HG02840 (cell line): ENCODE data around the gene PLCG1.

Experiments
- ATAC-seq: cut with Tn5 transposase; IDR thresholded peaks from one replicate; pipeline ENCODE4 v1.9.1; 2021; ENCODE audit warnings: mild to moderate bottlenecking, moderate library complexity, moderate number of reproducible peaks; ENCODE audit not compliant: unreplicated experiment, low FRiP score

Gene PLCG1

DNA sequence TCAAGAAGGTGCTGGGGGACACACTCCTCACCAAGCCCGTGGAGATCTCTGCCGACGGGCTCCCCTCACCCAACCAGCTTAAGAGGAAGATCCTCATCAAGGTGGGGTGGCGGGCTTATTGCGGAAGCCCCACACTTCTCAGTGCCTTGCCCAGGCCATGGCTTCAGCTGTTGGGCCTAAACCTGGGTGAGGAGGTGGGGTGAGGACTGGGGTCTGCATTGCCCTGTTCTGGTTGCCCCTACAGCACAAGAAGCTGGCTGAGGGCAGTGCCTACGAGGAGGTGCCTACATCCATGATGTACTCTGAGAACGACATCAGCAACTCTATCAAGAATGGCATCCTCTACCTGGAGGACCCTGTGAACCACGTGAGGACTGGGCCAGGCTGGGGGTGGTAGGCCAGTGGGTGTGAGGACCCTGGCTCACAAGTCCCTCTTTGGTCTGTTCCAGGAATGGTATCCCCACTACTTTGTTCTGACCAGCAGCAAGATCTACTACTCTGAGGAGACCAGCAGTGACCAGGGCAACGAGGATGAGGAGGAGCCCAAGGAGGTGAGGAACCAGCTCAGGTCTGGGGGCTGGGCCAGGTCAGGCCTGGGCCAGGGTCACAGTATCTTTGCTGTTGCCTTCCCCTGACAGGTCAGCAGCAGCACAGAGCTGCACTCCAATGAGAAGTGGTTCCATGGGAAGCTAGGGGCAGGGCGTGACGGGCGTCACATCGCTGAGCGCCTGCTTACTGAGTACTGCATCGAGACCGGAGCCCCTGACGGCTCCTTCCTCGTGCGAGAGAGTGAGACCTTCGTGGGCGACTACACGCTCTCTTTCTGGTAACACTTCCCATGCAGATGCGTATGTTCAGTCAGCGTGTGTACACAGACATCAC, 27.9 kb downstream of the PLCG1 start:
- ATAC-seq = no peak

- ATAC-seq = no peak
These were observed 29.1 kb downstream of the PLCG1 start for GRCh38 chr20:41166201-41167117.

- no peak for ATAC-seq
These were observed 29.8 kb downstream of the PLCG1 start for GRCh38 chr20:41167118-41167470.

DNA sequence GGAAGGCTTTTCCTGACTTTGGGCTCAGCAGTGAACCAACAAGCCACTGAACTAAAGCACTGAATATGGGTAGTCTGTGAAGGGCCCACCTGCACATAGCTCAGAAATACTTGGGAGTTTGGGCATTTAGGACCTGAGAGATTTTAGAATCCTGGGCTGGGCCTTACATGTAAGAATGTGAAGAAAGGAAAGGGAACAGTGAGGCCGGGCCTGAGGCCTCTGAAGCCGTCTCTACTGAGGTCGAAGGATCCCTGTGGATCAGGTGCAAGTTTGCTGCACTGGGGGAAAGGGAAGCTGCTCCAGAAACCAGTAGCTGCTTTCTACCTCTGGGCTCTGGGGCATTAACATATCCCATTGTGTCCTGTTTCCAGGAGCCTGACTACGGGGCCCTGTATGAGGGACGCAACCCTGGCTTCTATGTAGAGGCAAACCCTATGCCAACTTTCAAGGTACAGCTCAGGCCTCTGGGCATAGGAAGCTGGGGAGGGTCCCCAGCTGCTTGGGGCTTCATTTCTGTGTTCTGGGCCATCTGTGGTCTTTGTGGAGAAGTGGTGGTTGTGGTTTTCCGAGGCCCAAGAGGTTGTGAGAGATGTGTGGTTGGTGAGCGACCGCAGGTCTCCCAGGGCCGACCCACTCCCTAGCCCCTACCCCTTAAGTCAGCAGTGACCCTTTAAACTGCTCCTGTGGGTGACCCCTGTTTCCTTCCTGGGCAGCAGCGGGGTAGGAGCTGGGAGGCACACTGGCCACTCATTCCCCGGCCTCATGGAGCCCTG, 30.3 kb downstream of the PLCG1 start:
- ATAC-seq = no peak

- ATAC-seq = no peak
These were observed 31.2 kb downstream of the PLCG1 start for GRCh38 chr20:41168281-41169161.

DNA sequence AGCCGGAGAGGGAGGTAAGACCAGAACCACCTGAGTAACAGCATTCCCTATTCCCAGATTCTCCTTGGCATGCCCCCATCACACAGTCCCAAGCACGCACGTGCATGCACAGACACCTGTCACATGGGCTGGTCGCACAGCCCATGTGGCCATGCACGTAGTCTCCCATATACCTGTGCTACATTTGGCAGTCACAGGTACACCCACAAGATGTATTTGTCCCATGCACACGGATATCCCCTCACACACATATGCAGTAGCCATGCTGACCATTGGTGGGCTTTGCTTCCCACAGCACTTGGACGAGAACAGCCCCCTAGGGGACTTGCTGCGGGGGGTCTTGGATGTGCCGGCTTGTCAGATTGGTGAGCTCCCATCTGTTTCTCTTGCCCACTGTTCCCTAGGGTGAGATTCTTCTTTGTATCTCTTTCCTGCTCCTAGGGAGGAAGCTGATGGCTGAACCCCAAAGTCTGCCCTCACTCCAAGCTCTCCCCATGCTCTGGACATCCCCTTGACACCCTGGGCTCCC, 31.9 kb downstream of the PLCG1 start:
- no peak for ATAC-seq

DNA sequence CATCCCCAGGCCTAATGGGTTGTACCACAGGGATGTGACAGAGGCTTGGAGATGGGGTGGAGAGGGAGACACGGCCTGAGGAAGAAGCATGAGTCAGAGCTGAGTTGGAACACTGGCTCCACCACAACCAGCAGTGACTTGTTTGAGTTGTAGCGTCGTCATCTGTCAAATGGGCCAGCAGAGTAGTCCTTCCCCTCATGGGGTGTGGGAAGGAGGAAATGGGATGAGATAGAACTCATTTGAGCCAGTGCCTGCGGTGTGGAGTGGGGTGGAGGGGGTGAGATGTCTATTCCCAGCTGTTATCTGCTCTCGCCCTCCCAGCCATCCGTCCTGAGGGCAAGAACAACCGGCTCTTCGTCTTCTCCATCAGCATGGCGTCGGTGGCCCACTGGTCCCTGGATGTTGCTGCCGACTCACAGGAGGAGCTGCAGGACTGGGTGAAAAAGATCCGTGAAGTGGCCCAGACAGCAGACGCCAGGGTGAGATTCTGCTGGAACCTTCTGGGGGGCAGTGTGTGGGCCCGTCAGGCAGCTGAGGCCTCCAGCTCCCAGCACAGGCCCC, 32.5 kb downstream of the PLCG1 start:
- ATAC-seq = no peak

- no peak for ATAC-seq
These were observed 33.2 kb downstream of the PLCG1 start for GRCh38 chr20:41170386-41171105.

DNA sequence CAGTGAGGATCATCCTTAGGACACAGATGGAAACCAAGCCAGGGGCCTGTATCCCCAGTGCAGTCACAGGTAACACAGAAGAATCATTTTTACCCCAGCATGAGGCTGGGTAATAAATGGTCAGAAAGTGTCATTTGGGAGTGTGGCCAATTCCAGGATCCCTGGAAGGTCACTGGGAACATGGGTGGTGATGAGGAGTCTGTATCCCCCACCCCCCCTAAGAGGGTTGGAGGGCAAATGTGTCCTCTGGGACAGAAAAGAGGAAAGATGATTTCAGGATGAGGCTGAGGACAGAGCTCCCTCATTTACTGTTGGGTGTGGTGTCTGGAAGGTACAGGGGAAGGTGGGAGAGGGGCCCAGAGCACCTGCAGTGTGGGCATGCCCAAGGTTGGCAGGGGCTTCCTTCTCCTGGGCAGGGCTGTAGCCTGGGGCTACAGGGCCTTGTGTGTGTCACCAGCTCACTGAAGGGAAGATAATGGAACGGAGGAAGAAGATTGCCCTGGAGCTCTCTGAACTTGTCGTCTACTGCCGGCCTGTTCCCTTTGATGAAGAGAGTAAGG, 34.5 kb downstream of the PLCG1 start:
- no peak for ATAC-seq

- ATAC-seq = no peak
These were observed 35.2 kb downstream of the PLCG1 start for GRCh38 chr20:41172296-41173140.

- no peak for ATAC-seq
These were observed 35.9 kb downstream of the PLCG1 start for GRCh38 chr20:41173161-41173721.

- no peak for ATAC-seq
These were observed 36.5 kb downstream of the PLCG1 start for GRCh38 chr20:41173791-41174341.

- no peak for ATAC-seq
These were observed 37.0 kb downstream of the PLCG1 start for GRCh38 chr20:41174373-41174772.

DNA sequence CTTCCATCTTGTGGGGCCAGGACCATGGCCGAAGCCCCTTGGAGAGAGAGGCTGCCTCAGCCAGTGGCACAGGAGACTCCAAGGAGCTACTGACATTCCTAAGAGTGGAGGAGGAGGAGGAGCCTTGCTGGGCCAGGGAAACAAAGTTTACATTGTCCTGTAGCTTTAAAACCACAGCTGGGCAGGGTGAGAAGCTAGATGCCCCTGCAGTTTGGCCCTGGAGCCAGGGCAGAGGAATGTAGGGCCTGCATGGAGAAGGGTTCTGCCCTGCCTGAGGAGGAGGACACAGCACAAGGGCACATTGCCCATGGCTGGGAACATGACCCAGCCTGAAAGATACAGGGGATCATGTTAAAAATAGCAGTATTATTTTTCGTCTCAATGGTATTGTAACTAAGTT, 37.4 kb downstream of the PLCG1 start:
- no peak for ATAC-seq

DNA sequence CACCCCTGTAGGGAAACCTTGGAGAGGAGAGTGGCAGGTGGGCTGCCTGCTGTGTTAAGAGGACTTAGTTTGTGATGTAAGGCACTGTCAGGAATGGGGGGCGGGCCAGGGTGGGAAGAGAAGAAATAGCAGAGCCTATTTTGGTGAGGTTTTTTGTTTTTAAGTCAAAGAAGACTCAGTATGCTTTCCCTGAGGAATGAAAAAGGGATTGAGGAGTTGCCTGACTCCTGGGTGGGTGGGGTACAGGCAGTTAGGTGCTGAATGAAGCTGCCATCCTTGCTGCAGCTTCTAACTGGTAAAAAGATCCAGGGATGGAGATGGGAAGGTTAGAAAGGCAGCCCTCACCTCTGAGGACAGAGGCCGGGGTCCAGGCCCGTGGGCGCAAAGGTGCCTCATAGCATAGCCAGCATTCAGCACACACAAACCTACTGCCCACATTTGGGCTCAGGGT, 37.9 kb downstream of the PLCG1 start:
- ATAC-seq = no peak

DNA sequence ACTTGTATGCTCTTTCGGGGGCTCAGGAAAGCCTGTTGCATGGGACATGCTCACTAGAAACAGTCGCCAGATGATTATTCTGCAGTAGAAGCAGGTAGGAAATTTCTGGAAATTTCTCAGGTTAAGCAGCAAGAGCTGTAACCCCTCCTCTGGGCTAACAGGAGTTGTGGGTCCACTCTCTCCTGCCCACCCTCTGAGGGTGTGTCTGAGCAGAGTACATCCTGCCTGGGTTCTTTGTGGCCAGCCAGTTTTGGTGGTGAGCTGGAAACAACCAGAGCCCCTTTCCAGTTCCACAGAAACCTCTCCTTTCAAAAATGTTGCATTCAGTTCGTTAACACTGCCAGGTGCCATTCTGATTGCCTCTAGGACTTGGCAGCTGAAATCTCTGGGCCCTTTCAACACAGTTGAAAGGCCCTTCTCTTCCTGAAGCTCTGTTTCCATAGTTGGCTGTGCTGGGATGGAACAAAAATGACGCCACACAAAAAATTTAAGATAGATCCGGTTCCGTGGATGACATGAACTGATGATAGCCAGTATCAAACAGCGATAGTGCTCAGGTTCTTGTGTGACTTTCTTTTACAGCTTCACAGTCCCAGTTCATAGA, 38.5 kb downstream of the PLCG1 start:
- no peak for ATAC-seq
